ENCODE results near the gene PYGM.
A peak's percentile ranks its signal among the peaks of the same experiment; 100 is the strongest.

The PYGM gene

GRCh38 chr11:64759722-64760719 lies at the start of gene PYGM:
PYGM (minus strand) TSS chr11:64759974; CDS start chr11:64759898, 76 bp downstream.
- DNase-seq: no peak

- no peak for DNase-seq
These were observed 45.7 kb upstream of the PYGM start for GRCh38 chr11:64805481-64805880.

GRCh38 chr11:64804346-64805210 lies 44.8 kb upstream of the PYGM start:
- no peak for DNase-seq

GRCh38 chr11:64803846-64804345 lies 44.1 kb upstream of the PYGM start:
- DNase-seq: no peak

DNA sequence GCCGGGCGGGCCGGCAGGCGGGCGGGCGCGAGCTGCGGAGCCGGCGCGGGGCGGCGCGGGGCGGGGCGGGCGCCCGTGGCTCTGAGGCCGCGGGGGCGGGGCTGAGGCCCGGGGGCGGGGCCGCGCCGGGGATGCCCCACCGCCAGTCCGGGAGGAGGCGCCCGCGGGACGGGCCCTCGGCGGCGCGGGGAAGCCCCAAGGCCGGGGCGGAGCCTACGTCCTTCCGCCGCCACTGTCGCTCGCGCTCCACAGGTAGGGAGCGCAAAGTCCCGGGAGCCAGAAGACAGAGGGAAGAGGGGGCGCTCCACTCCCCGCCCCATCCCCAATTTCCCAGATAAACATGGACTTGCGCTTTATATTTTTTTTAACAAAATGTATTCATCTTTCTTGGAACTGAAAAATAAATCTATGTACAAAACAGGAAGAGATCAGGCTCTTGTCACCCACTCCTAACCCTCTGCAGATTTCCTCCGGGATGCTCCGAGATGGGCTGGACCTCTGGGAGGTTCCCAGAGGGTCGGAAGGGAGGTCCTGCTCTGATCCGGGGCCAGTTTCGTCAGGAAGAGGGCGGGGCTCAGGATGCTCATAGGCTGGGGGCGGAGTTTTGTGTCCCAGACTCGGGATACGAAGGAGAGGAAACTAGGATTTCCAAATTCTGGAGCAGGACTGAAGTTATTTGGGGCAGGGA lies 43.5 kb upstream of the PYGM start, which contains the start of gene MAP4K2:
Gene MAP4K2 (minus strand): TSS at position 57 of the 688 bp plus-strand sequence. CDS start 65 bp downstream, outside the sequence.
- DNase-seq: peak; percentile 84 to 86

GRCh38 chr11:64802370-64803157 lies 42.8 kb upstream of the PYGM start:
- DNase-seq: peak; percentile 56 to 66

DNA sequence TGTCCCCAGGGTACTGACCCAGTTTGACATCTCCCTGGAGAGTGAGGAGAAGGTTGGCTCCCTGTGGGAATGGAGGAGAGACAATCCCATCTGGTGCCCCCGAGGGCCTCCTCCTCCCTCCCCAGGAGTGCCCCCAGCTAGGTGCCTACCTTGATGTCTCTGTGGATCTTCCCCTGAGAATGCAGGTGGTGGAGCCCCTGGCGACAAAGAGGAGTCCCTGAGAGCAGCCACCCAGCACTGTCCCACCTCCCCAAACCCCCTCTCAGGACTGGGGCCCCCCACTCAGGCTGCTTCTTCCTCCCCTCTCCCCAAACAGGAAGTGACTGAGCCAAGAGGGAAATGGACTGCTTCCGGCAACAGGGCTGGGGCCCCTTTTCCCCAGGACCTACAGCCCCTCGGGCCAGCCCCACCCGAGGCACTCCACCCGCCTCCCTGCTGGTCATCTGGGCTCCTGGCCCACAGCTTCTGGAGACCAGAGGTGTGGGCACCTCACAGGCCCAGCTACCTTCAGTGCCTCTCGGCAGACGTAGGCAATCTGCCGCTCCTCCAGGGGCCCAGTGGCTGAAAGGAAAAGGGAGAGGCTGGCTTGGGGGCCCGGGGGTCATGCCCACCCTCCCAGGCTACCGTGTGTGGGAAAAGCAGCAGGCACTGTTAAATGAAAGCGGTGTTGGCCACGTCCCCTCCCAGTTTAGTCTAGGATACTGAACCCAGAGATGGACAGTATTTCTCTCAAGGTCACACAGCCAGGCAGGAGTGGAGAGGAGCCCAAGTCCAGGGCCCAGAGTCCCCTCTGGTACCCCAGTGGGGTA lies 42.0 kb upstream of the PYGM start:
- DNase-seq: no peak

- no peak for DNase-seq
These were observed 41.3 kb upstream of the PYGM start for GRCh38 chr11:64801158-64801464.

DNA sequence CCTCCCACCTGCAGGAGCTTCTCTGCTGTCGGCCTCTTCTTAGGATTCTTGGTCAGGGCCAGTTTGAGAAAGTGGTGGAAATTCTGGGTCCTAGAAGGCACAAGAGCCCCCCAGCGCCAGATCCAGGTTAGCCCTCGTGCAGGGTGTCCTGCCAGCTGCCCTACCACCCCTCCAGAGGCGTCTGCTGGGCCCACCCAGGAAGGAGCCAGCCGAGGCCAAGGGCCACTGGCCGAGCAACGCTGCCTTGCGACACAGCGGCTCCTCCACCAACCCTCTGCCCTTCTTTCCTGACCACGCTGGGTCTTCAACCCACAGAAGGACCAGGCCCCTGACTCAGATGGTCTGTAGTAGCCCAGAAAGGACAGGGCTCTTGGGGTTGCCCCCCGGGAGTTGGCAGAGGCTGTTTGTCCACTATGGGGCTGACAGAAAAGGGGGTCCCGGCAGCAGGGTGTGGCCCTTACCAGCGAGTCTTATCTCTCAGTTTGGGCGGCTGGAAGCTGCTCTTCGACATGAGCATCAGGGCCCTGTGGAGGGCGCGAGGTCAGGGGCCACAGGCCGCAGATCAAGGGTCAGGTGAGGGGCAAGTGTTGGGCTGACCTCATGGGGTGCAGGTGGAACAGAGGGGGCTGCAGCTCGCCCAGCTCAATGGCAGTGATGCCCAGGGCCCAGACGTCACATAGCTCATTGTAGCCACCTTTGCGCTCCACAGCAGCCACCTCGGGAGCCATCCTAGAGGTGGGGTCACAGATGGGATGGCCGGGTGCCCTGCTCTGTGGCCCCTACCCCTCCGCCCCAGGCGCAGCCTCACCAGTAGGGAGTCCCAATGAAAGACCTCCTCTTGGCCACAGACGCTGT lies 40.8 kb upstream of the PYGM start:
- no peak for DNase-seq

DNA sequence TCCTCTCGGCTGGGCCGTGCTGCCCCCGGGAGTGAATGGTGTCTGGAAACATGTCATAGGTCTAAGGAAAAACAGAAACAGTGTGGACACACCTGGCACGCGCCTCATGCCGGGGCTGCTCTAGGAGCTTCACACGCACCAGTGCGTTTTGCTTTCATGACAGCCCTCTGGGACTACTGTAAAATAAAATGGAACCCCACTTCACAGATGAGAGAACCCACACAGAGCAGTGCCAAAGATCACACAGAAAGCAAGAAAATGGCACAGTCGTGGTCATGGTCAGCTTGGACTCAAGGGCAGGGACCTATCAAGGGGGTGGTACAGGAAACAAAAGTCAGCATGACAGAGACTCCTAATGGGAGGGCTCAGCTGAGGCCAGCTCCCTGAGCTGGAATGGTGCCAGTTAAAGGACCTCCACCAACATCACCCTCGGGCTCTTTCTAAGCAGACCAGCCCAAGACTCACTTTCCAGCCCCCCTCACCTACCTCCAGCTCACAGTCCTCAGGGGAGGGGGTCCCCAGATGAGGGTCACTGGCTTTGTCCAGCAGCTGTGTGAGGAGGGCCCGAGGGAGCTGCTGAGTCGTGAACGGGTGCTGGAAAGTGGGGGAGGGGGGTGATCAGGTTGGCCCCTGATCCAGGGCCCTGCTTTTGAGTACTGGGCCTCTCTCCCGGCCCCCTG lies 40.0 kb upstream of the PYGM start:
- DNase-seq: no peak

- no peak for DNase-seq
These were observed 39.5 kb upstream of the PYGM start for GRCh38 chr11:64799256-64799622.

DNA sequence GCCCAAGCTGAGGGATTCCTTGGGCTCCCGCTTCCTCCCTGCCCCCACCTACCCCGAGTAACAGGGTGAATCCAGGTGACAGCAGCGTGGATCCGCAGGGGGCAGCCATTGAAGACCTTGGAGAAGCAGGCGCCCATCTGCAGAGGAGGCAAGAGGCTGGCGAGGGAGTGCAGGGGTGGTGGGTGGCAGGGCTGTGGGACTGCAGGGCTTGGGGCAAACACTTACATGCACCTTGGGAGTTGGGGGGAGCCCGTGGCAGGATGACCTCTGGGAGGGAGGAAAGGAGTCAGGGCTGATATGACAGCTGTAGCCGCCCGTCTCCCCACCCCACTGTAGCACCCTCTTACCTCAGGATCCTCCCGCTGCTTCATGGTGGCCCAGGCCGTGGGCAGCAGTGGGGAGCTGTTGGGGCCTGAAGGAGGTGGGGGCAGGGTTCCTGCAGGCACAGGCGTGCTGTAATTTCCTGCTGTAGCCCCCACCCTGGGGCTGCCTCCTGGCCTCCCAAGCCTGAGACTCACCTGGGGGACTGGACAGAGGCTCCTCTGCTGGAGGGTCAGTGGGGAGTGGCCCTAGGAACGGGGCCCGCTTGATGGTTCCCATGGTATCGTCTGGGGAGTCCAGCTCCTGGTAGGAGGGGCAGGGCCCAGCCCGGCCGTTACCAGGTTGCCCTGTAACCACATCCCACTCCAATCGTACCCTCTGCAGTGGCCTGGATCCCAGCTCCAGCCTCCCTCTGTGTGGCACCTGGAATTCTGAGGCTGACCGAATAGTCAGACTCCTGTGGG lies 37.2 kb upstream of the PYGM start:
- DNase-seq: no peak

GRCh38 chr11:64796047-64796756 lies 36.4 kb upstream of the PYGM start:
- DNase-seq: no peak

DNA sequence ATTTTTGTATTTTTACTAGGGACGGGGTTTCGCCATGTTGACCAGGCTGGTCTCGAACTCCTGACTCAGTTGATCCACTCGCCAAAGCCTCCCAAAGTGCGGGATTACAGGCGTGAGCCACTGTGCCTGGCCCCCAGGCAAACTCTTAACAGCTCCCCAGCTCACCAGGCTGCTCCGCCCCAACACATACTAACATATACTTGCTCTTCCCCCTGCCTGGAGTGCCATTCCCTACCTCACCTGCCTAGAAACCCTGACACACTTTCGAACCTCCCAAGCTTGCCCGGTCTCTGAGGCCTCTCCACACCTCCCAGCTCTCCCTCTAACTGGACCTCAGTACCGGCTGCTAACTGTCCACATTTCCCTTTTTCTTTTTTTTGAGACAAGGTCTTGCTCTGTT lies 34.8 kb upstream of the PYGM start:
- no peak for DNase-seq

DNA sequence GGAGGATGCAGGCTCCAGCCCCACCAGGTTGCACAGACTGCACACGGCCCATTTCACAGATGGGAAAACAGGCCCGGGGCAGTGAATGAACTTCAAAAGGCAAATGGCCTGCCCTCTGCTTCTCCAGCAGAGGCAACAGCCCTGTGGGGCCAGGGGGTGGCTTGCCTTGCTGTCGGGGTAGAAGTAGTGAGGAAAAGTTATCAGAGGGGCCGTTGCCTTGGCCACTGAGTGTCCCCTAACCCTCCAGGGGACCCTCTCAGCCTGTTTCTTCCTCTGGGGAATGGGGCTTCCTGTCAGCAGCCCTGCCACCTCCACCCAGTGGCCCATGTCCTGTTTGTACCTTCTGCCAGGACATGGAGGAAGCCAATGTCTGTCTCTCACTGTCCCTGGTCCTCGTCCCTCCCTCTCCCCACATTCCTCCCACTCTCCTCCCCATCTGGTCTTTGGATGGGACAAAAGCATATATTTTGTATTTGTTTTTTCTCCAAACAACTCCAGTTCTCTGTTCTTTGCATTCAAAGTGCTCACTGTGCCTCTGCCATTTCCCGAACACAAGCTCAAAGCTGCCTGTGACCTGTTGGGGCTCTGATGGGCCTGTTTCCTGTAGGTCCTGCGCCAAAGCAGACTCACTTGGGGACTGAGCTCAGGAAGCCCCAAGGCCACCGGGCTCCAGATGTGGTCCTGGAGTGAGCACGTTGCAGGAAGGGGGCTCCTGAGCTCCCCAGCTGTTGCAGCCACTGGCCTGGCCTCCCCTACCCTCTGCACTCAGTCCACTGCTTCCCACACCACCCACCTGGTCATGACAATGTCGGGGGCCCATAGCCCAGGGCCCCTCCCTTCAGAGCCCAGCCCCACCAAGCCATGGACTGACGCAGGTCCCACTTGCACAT lies 33.7 kb upstream of the PYGM start:
- no peak for DNase-seq

GRCh38 chr11:64792482-64792881 lies 32.7 kb upstream of the PYGM start:
- DNase-seq: no peak

- no peak for DNase-seq
These were observed 32.1 kb upstream of the PYGM start for GRCh38 chr11:64791781-64792291.
